Nephron (organoid): ENCODE results near the gene PACRG.

Experiments
- H3K27ac Mint-ChIP-seq, 3 experiments: 2 replicates each; pipeline ENCODE4 v1.8.0; 2020; ENCODE audit warnings: mixed read lengths in 3 of 3, mild to moderate bottlenecking in 2 of 3, moderate library complexity in 1 of 3
- H3K27me3 Mint-ChIP-seq: 2 replicates; pipeline ENCODE4 v1.8.0; 2021; ENCODE audit warnings: low read depth, mild to moderate bottlenecking, moderate library complexity, mixed read lengths
- H3K36me3 Mint-ChIP-seq: 2 replicates; pipeline ENCODE4 v1.8.0; 2020; ENCODE audit warnings: low read depth, mixed read lengths
- H3K4me1 Mint-ChIP-seq: 2 replicates; pipeline ENCODE4 v1.8.0; 2020; ENCODE audit warnings: mixed read lengths
- H3K4me3 Mint-ChIP-seq, 3 experiments: 2 replicates each; pipeline ENCODE4 v1.8.0; 2020; ENCODE audit warnings: mild to moderate bottlenecking in 3 of 3, mixed read lengths in 3 of 3, moderate library complexity in 2 of 3
- H3K9me3 Mint-ChIP-seq: 2 replicates; pipeline ENCODE4 v1.8.0; 2020; ENCODE audit warnings: mixed read lengths
- CTCF ChIP-seq, 3 experiments: fragments of 200-600 bp; sonication (generic); IDR thresholded peaks; one replicate each; pipeline ENCODE4 v1.5.0; 2021; ENCODE audit warnings: antibody characterized with exemption in 3 of 3; ENCODE audit not compliant: unreplicated experiment in 3 of 3

The PACRG gene

GRCh38 chr6:162963861-162964260 lies 236.1 kb downstream of the PACRG start:
- H3K27me3 Mint-ChIP-seq: no peaks in the 10 kb centered on the region

GRCh38 chr6:162964488-162965140 lies 236.8 kb downstream of the PACRG start:
- H3K4me3 Mint-ChIP-seq: no peak overlapping the region
- no peak for TF ChIP-seq CTCF (IDR thresholded peaks at IDR 0.05; ENCODE audit: unreplicated experiment in 3 of 3)
- no peaks in the 10 kb centered on the region for H3K27me3 Mint-ChIP-seq
- H3K4me1 Mint-ChIP-seq: peaks cover 8% of the 10 kb centered on the region
- H3K9me3 Mint-ChIP-seq: peaks cover 3% of the 10 kb centered on the region
- H3K36me3 Mint-ChIP-seq: peaks cover 4% of the 10 kb centered on the region
- H3K27ac Mint-ChIP-seq: peak overlapping the region in 2 of 3 experiments; percentile 29

More at GRCh38 chr6:162963861-162964260, 236.1 kb downstream of the PACRG start:
- Mint-ChIP-seq H3K4me1 (peaks cover 8% of the 10 kb centered on the region), H3K27ac (no peak overlapping the region), H3K36me3 (peaks cover 4% of the 10 kb centered on the region), H3K4me3 (no peak overlapping the region), H3K9me3 (peaks cover 5% of the 10 kb centered on the region)
- no peak for TF ChIP-seq CTCF (IDR thresholded peaks at IDR 0.05; ENCODE audit: unreplicated experiment in 3 of 3)

DNA sequence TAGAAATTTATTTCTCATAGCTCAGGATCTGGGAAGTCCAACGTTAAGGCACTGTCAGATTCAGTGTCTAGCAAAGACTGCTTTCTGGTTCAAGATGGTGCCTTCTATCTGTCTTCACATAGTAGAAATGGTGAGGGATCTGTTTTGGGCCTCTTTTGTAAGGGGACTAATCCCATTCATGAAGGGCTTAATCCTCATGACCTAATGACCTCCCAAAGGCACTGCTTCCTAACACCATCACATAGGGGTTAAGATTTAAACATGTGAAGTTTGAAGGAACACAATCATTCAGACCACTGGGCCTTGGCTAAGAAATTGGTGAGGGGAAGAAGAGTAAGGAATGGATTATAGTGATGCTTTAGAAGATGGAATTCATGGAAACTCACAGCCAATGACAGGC lies 237.6 kb downstream of the PACRG start:
- peaks cover 4% of the 10 kb centered on the region for H3K36me3 Mint-ChIP-seq
- H3K9me3 Mint-ChIP-seq: peaks cover 3% of the 10 kb centered on the region
- H3K27ac Mint-ChIP-seq: no peak overlapping the region
- H3K4me3 Mint-ChIP-seq: no peak overlapping the region
- H3K27me3 Mint-ChIP-seq: no peaks in the 10 kb centered on the region
- TF ChIP-seq CTCF (IDR thresholded peaks at IDR 0.05; ENCODE audit: unreplicated experiment in 3 of 3): no peak
- H3K4me1 Mint-ChIP-seq: peaks cover 9% of the 10 kb centered on the region

DNA sequence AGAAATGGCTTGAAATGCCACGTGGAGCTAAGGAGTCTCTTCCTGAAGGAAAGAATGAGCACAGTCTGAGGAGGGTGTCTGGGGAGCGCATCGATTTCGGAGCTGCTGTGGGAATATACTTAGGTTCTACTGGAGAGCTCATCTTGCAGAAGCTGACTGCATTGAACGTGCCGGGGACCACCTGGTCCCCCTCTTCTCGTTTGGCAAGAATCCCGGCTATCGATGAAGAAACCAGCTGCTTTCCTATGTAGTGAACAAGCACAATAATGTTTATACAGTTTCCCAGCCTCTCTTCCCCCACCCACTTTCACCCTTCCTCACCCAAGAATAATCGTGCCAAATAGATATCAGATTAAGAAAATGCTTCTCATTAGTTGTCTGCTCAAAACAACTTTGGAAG lies 242.5 kb downstream of the PACRG start:
- peaks cover 25% of the 10 kb centered on the region for H3K4me1 Mint-ChIP-seq
- H3K36me3 Mint-ChIP-seq: peaks cover 4% of the 10 kb centered on the region
- H3K4me3 Mint-ChIP-seq: no peak overlapping the region
- peaks cover 3% of the 10 kb centered on the region for H3K9me3 Mint-ChIP-seq
- H3K27ac Mint-ChIP-seq: no peak overlapping the region
- peaks cover 7% of the 10 kb centered on the region for H3K27me3 Mint-ChIP-seq
- no peak for TF ChIP-seq CTCF (IDR thresholded peaks at IDR 0.05; ENCODE audit: unreplicated experiment in 3 of 3)

DNA sequence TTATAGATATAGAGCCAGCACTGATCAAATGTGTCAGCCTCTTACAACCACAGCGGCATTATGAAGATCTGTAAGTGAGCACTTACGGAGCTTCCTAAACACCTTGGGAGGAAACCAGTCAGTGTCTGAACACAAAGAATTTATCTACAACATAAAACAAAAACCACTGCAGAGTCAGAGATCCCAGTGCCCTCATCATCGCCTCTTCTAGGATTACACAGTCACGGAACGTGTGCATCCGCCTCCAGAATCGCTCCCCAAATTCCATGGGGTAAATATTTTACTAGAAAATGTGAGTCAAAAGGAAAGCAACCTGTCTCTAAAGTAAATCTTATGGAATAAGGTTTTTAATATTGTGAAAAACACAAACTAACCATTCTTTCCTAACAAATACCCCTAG lies 243.6 kb downstream of the PACRG start:
- no peak overlapping the region for H3K4me3 Mint-ChIP-seq
- no peak for TF ChIP-seq CTCF (IDR thresholded peaks at IDR 0.05; ENCODE audit: unreplicated experiment in 3 of 3)
- no peaks in the 10 kb centered on the region for H3K36me3 Mint-ChIP-seq
- H3K27me3 Mint-ChIP-seq: peaks cover 7% of the 10 kb centered on the region
- peaks cover 25% of the 10 kb centered on the region for H3K4me1 Mint-ChIP-seq
- H3K27ac Mint-ChIP-seq: no peak overlapping the region
- peaks cover 3% of the 10 kb centered on the region for H3K9me3 Mint-ChIP-seq
